ENCODE results near the gene OR2J3. TPM values are rescaled to one million over a fixed set of nuclear protein-coding genes. Genes with fewer than 3 reads are reported as not detected.

The OR2J3 gene
- total and polyA plus RNA-seq, 10 of the 15 experiments (the other 5 are each of a cell fraction or from before 2014, with no cell fraction given) = not detected

GRCh38 chr6:29142309-29142708, 34.5 kb downstream of the OR2J3 start (continued):
- no peak for TF ChIP-seq ZBTB33 (IDR thresholded peaks at IDR 0.05)
- no peak for TF ChIP-seq RELA (IDR thresholded peaks at IDR 0.05; ENCODE audit: borderline replicate concordance, partially characterized antibody)
- no peak for TF ChIP-seq SP1 (IDR thresholded peaks at IDR 0.05; ENCODE audit: low read depth, low read length)

- no peak overlapping the region for H3K27ac ChIP-seq (ENCODE audit: control insufficient read depth, insufficient read depth)
- H3K4me3 ChIP-seq = no peak overlapping the region
- FAIRE-seq (no peak), DNase-seq (ENCODE audit: low read depth, low spot score) (no peak), ATAC-seq (no peak)
- no peaks in the 10 kb centered on the region for H3K79me2 ChIP-seq (ENCODE audit: control insufficient read depth, insufficient read depth, low read length)
- H3K9ac ChIP-seq (ENCODE audit: control insufficient read depth, insufficient read depth, low read length) = no peak overlapping the region
- ChIA-PET POLR2A (no interaction called here), CTCF (no interaction called here), SMC1A (ENCODE audit: uncharacterized antibody, unreplicated experiment) (no interaction called here), RAD21 (ENCODE audit: unreplicated experiment) (no interaction called here)
- no peaks in the 10 kb centered on the region for H3K36me3 ChIP-seq (ENCODE audit: control insufficient read depth in 2 of 2, insufficient read depth in 2 of 2, low read length in 1 of 2)
- TF ChIP-seq ZBTB33 (IDR thresholded peaks at IDR 0.05) (no peak), RCOR1 (conservative IDR thresholded peaks at IDR 0.05; ENCODE audit: low read depth, low read length) (no peak), ATF2 (IDR thresholded peaks at IDR 0.05; ENCODE audit: low read length) (no peak)
- H3K9me3 ChIP-seq (replicated peaks; ENCODE audit: control insufficient read depth, insufficient read depth, low read length) = no peaks in the 10 kb centered on the region
- in situ Hi-C loops (cut with MboI) = no loop called here
- intact Hi-C loops (cut with micrococcal nuclease; ENCODE audit: unreplicated experiment) = no loop called here
- H3K4me2 ChIP-seq (ENCODE audit: control insufficient read depth, insufficient read depth) = no peak overlapping the region
- WGBS (ENCODE audit: insufficient coverage, insufficient replicate concordance, low lambda C conversion rate, missing lambda C conversion rate) = 0% methylated on average over 2 of the region's 2 CpGs
- H3K27me3 ChIP-seq (replicated peaks in 1 of 2; ENCODE audit: control insufficient read depth in 2 of 2, insufficient read depth in 2 of 2, low read length in 1 of 2) = no peaks in the 10 kb centered on the region
- no TSS peak for BruUV-seq (replicated peaks)
- H4K20me1 ChIP-seq (ENCODE audit: control insufficient read depth, insufficient read depth) = no peaks in the 10 kb centered on the region
- no peak overlapping the region for H2AFZ ChIP-seq (ENCODE audit: control insufficient read depth, low read depth, low read length)
- H3K4me1 ChIP-seq (ENCODE audit: control insufficient read depth, insufficient read depth, low read length) = no peaks in the 10 kb centered on the region
These were observed 38.3 kb downstream of the OR2J3 start for GRCh38 chr6:29146179-29146578.

Measured in GM12878 (cell line).